Tibial artery (tissue), 4 donors: ENCODE measurements around the gene SP9.
A peak's percentile ranks its signal among the peaks of the same experiment; 100 is the strongest.

Source experiments
- DNase-seq, 2 donors: peaks; one replicate each; pipeline ENCODE4 v3.0.0-alpha.2; 2019
- H3K27ac ChIP-seq, 2 donors: fragments of 200-600 bp; sonication (generic) in 1 of 2; 1 replicate in 1 of 2; 2 replicates in 1 of 2; pipeline ENCODE4 v1.5.1; 2018 to 2019; ENCODE audit warnings: mild to moderate bottlenecking in 1 of 2
- H3K27me3 ChIP-seq, 2 donors: fragments of 200-600 bp; sonication (generic) in 1 of 2; one replicate each; pipeline versions ENCODE4 v1.5.1 to v1.6.0; 2016 to 2019
- H3K36me3 ChIP-seq, 3 donors: fragments of 200-600 bp; sonication (generic) in 2 of 3; one replicate each; pipeline ENCODE4 v1.5.1; 2016 to 2019; ENCODE audit warnings: mild to moderate bottlenecking in 2 of 3
- H3K4me1 ChIP-seq, 4 donors: fragments of 200-600 bp; sonication (generic) in 2 of 4; 1 replicate in 3 of 4; 2 replicates in 1 of 4; pipeline ENCODE4 v1.5.1; 2016 to 2019
- H3K4me3 ChIP-seq, 2 donors: fragments of 200-600 bp; sonication (generic) in 1 of 2; 1 replicate in 1 of 2; 2 replicates in 1 of 2; pipeline ENCODE4 v1.5.1; 2018 to 2019; ENCODE audit warnings: mild to moderate bottlenecking in 2 of 2
- H3K9me3 ChIP-seq, 3 donors: fragments of 200-600 bp; sonication (generic) in 1 of 3; one replicate each; pipeline ENCODE4 v1.5.1; 2016 to 2019
- CTCF ChIP-seq, 2 experiments: fragments of 200-600 bp in 1 of 2; fragments of 450-650 bp in 1 of 2; IDR thresholded peaks; one replicate each; pipeline ENCODE4 v1.5.1; 2017 to 2019; ENCODE audit warnings: antibody characterized with exemption in 2 of 2, mild to moderate bottlenecking in 1 of 2, moderate library complexity in 1 of 2
- intact Hi-C: fragments of 100-400 bp; cut with DNase I; formaldehyde crosslinking; loops from one replicate; pipeline ENCODE4 v1.15.0; 2023; ENCODE audit warnings: low total_unique reads

SP9 gene

GRCh38 chr2:174338671-174339560, 4.2 kb downstream of the SP9 start:
- intact Hi-C loops = loop anchor here (10.0 kb wide), 1 partner anchor 84 kb away; no protein-coding TSS in a partner anchor
- DNase-seq = no peak
- no peak overlapping the region for H3K4me3 ChIP-seq
- H3K36me3 ChIP-seq = no peaks in the 10 kb centered on the region
- TF ChIP-seq CTCF (IDR thresholded peaks at IDR 0.05) = no peak
- H3K4me1 ChIP-seq = peaks cover 7 to 66% (median 53%) of the 10 kb centered on the region in 4 donors
- no peak overlapping the region for H3K27ac ChIP-seq
- H3K27me3 ChIP-seq = peaks cover 30 to 98% of the 10 kb centered on the region in 2 donors
- H3K9me3 ChIP-seq = no peaks in the 10 kb centered on the region

- Histone ChIP-seq H3K27me3 (peaks cover 30 to 98% of the 10 kb centered on the region in 2 donors), H3K27ac (no peak overlapping the region), H3K9me3 (no peaks in the 10 kb centered on the region), H3K4me3 (no peak overlapping the region), H3K36me3 (no peaks in the 10 kb centered on the region), H3K4me1 (peaks cover 7 to 63% (median 51%) of the 10 kb centered on the region in 4 donors)
- TF ChIP-seq CTCF (IDR thresholded peaks at IDR 0.05) = no peak
- intact Hi-C loops = loop anchor here (5.0 to 10.0 kb wide), 2 partner anchors 85 to 937 kb away; no protein-coding TSS in a partner anchor
- no peak for DNase-seq
Observed at GRCh38 chr2:174339561-174340399, 5.0 kb downstream of the SP9 start.

GRCh38 chr2:174340400-174341292, 5.9 kb downstream of the SP9 start:
- Histone ChIP-seq H3K27me3 (peaks cover 30 to 91% of the 10 kb centered on the region in 2 donors), H3K9me3 (no peaks in the 10 kb centered on the region), H3K36me3 (no peaks in the 10 kb centered on the region), H3K4me3 (no peak overlapping the region), H3K27ac (no peak overlapping the region), H3K4me1 (peaks cover 7 to 54% (median 42%) of the 10 kb centered on the region in 4 donors)
- intact Hi-C loops = loop anchor here (5.0 kb wide), 1 partner anchor 938 kb away; no protein-coding TSS in a partner anchor
- no peak for DNase-seq
- no peak for TF ChIP-seq CTCF (IDR thresholded peaks at IDR 0.05)

- intact Hi-C loops = loop anchor here (5.0 kb wide), 1 partner anchor 939 kb away; no protein-coding TSS in a partner anchor
- Histone ChIP-seq H3K27me3 (peaks cover 29 to 83% of the 10 kb centered on the region in 2 donors), H3K9me3 (no peaks in the 10 kb centered on the region), H3K27ac (no peak overlapping the region), H3K4me3 (no peak overlapping the region), H3K4me1 (peaks cover 7 to 46% (median 34%) of the 10 kb centered on the region in 4 donors), H3K36me3 (no peaks in the 10 kb centered on the region)
- DNase-seq = peak; percentile 82 to 92
- peak; percentile 92 to 99 for TF ChIP-seq CTCF (IDR thresholded peaks at IDR 0.05)
Observed at GRCh38 chr2:174341293-174341994, 6.7 kb downstream of the SP9 start.
